GM12878 (cell line): ENCODE measurements around the gene NDUFB11.

Experiments used
- BHLHE40 ChIP-seq, 2 experiments: fragments of 450-650 bp in 1 of 2; IDR thresholded peaks; 2 replicates each; pipeline ENCODE4 v1.6.1; 2011 to 2017; ENCODE audit warnings: low read depth in 2 of 2, borderline replicate concordance in 1 of 2, improper control_type of control experiment in 1 of 2, low read length in 1 of 2, mild to moderate bottlenecking in 1 of 2
- CBX5 ChIP-seq: sonication (generic); IDR thresholded peaks from 2 replicates; pipeline ENCODE4 v1.6.1; 2016; ENCODE audit warnings: low read depth, moderate library complexity, mild to moderate bottlenecking, inconsistent platforms
- CTCF ChIP-seq, 3 experiments: IDR thresholded peaks in 2 of 3; conservative IDR thresholded peaks in 1 of 3; 2 replicates each; pipeline ENCODE4 v1.5.1; 2011; ENCODE audit warnings: low read depth in 3 of 3, low read length in 3 of 3, mild to moderate bottlenecking in 3 of 3, control low read depth in 2 of 3, moderate library complexity in 2 of 3, inconsistent platforms in 1 of 3, mixed read lengths in 1 of 3; ENCODE audit not compliant: control insufficient read depth in 2 of 3, insufficient read depth in 1 of 3; ENCODE audit errors: extremely low read depth in 1 of 3
- EZH2 ChIP-seq: IDR thresholded peaks from 2 replicates; pipeline ENCODE4 v1.6.1; 2012; ENCODE audit warnings: low read depth, mild to moderate bottlenecking, control low read depth, inconsistent platforms, low read length, borderline replicate concordance; ENCODE audit not compliant: control insufficient read depth
- FOS ChIP-seq: IDR thresholded peaks from 3 replicates; pipeline ENCODE4 v1.6.1; 2011; ENCODE audit warnings: borderline replicate concordance; ENCODE audit not compliant: insufficient read length; ENCODE audit errors: extremely low read depth
- FOXK2 ChIP-seq: fragments of 450-650 bp; IDR thresholded peaks from 2 replicates; pipeline ENCODE4 v1.6.1; 2017; ENCODE audit warnings: mild to moderate bottlenecking, moderate library complexity
- GABPA ChIP-seq: IDR thresholded peaks from 2 replicates; pipeline ENCODE4 v1.6.1; 2014; ENCODE audit warnings: antibody characterized with exemption, low read depth, mild to moderate bottlenecking, inconsistent platforms
- KAT2A ChIP-seq: conservative IDR thresholded peaks from 2 replicates; pipeline ENCODE4 v1.6.1; 2011; ENCODE audit warnings: low read depth, low read length; ENCODE audit not compliant: control insufficient read depth
- MYC ChIP-seq: IDR thresholded peaks from 2 replicates; pipeline ENCODE4 v1.6.1; 2011; ENCODE audit warnings: mild to moderate bottlenecking, low read length, moderate library complexity, inconsistent platforms; ENCODE audit not compliant: insufficient read depth, insufficient replicate concordance, insufficient read length, severe bottlenecking
- NR2C2 ChIP-seq: IDR thresholded peaks from 2 replicates; pipeline ENCODE4 v1.6.1; 2011; ENCODE audit warnings: borderline replicate concordance, low read depth; ENCODE audit not compliant: control insufficient read depth, insufficient read length
- SREBF2 ChIP-seq: IDR thresholded peaks from 2 replicates; pipeline ENCODE4 v1.6.1; 2012; ENCODE audit warnings: mild to moderate bottlenecking, low read length
- SRF ChIP-seq, 2 experiments: IDR thresholded peaks; 2 replicates each; pipeline ENCODE4 v1.6.1; 2011; ENCODE audit warnings: low read depth in 2 of 2, low read length in 2 of 2, mild to moderate bottlenecking in 1 of 2, moderate library complexity in 1 of 2
- ZNF274 ChIP-seq: IDR thresholded peaks from one replicate; pipeline ENCODE4 v1.8.0; 2011; ENCODE audit not compliant: insufficient read length, insufficient read depth

- TF ChIP-seq SREBF2: no peak
- TF ChIP-seq BHLHE40 (IDR thresholded peaks at IDR 0.05; ENCODE audit: borderline replicate concordance in 1 of 2, low read depth in 2 of 2, low read length in 1 of 2): no peak
- TF ChIP-seq NR2C2: no peak
- TF ChIP-seq SRF (IDR thresholded peaks at IDR 0.05; ENCODE audit: low read depth in 2 of 2, low read length in 2 of 2): no peak
- no peak for TF ChIP-seq FOS
- TF ChIP-seq FOXK2: no peak
- TF ChIP-seq EZH2: no peak
- no peak for TF ChIP-seq MYC
- no peak for TF ChIP-seq KAT2A
- no peak for TF ChIP-seq CTCF (IDR thresholded peaks at IDR 0.05 in 2 of 3, conservative IDR thresholded peaks at IDR 0.05 in 1 of 3; ENCODE audit: control insufficient read depth in 2 of 3, extremely low read depth in 1 of 3, insufficient read depth in 1 of 3, low read depth in 3 of 3, low read length in 3 of 3)
- TF ChIP-seq CBX5: no peak
- TF ChIP-seq ZNF274: no peak
- TF ChIP-seq GABPA: no peak
These were observed 35.8 kb upstream of the NDUFB11 start for GRCh38 chrX:47180346-47180745.
